Tibial nerve (tissue), 3 donors: ENCODE data around the gene GARIN3.

Source experiments
- POLR2A ChIP-seq, 2 donors: fragments of 450-650 bp; IDR thresholded peaks; one replicate each; pipeline ENCODE4 v1.6.1; 2017; ENCODE audit warnings: antibody characterized with exemption in 2 of 2, mild to moderate bottlenecking in 2 of 2, moderate library complexity in 2 of 2
- TF ChIP-seq, protein P1 (sequence below), 5 experiments: fragments of 200-600 bp in 3 of 5; fragments of 450-650 bp in 2 of 5; sonication (generic) in 3 of 5; IDR thresholded peaks; one replicate each; pipeline ENCODE4 v1.5.1; 2016 to 2019; ENCODE audit warnings: antibody characterized with exemption in 5 of 5, mild to moderate bottlenecking in 3 of 5, moderate library complexity in 2 of 5

GRCh38 chr5:157197086-157197485, 31.0 kb upstream of the GARIN3 start:
- TF ChIP-seq, protein P1, sequence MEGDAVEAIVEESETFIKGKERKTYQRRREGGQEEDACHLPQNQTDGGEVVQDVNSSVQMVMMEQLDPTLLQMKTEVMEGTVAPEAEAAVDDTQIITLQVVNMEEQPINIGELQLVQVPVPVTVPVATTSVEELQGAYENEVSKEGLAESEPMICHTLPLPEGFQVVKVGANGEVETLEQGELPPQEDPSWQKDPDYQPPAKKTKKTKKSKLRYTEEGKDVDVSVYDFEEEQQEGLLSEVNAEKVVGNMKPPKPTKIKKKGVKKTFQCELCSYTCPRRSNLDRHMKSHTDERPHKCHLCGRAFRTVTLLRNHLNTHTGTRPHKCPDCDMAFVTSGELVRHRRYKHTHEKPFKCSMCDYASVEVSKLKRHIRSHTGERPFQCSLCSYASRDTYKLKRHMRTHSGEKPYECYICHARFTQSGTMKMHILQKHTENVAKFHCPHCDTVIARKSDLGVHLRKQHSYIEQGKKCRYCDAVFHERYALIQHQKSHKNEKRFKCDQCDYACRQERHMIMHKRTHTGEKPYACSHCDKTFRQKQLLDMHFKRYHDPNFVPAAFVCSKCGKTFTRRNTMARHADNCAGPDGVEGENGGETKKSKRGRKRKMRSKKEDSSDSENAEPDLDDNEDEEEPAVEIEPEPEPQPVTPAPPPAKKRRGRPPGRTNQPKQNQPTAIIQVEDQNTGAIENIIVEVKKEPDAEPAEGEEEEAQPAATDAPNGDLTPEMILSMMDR (IDR thresholded peaks at IDR 0.05): no peak
- TF ChIP-seq POLR2A (IDR thresholded peaks at IDR 0.05): no peak
